ENCODE results near the gene SLC25A6.

DNA sequence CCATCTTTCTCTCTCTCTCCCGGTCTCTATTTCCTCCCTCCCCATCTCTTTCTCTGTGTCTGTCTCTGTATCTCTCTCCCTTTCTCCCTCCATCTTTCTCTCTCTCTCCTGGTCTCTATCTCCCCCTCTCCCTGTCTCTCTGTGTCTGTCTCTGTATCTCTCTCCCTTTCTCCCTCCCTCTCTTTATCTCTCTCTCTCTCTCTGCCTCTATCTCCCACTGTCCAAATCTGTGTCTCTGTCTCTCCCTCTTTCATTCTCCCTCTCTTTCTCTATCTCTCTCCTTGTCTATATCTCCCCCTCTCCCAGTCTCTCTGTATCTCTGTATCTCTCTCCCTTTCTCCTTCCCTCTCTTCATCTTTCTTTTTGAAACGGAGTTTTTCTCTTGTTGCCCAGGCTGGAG, 31.7 kb downstream of the SLC25A6 start:
- TF ChIP-seq POLR2AphosphoS5 (IDR thresholded peaks at IDR 0.05) (no peak), POLR2A (IDR thresholded peaks at IDR 0.05) (no peak)
- TF ChIP-seq, protein P1, sequence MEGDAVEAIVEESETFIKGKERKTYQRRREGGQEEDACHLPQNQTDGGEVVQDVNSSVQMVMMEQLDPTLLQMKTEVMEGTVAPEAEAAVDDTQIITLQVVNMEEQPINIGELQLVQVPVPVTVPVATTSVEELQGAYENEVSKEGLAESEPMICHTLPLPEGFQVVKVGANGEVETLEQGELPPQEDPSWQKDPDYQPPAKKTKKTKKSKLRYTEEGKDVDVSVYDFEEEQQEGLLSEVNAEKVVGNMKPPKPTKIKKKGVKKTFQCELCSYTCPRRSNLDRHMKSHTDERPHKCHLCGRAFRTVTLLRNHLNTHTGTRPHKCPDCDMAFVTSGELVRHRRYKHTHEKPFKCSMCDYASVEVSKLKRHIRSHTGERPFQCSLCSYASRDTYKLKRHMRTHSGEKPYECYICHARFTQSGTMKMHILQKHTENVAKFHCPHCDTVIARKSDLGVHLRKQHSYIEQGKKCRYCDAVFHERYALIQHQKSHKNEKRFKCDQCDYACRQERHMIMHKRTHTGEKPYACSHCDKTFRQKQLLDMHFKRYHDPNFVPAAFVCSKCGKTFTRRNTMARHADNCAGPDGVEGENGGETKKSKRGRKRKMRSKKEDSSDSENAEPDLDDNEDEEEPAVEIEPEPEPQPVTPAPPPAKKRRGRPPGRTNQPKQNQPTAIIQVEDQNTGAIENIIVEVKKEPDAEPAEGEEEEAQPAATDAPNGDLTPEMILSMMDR (IDR thresholded peaks at IDR 0.05): no peak

Data from prostate gland (tissue), 2 donors.